H1 (cell line): ENCODE measurements around the gene CACNG5. TPM values are rescaled to one million over a fixed set of nuclear protein-coding genes. Genes with fewer than 3 reads are reported as not detected.

Experiments
- CTCF ChIA-PET: fragments of 300-600 bp; sonication (Branson Sonifier 250); formaldehyde crosslinking; loops from one replicate; lab custom pipeline; 2021; ENCODE audit not compliant: partially characterized antibody; lab: Charles Lee
- POLR2A ChIA-PET: fragments of 300-600 bp; sonication (Branson Sonifier 250); formaldehyde crosslinking; loops from one replicate; lab custom pipeline; 2021; ENCODE audit warnings: inconsistent platforms; ENCODE audit not compliant: partially characterized antibody; lab: Charles Lee
- DNase-seq, 2 experiments: peaks; one replicate each; pipeline versions ENCODE4 v3.0.0 to v3.0.0-alpha.2; 2010 to 2022; ENCODE audit warnings: low spot score in 2 of 2, low read depth in 1 of 2, mixed read lengths in 1 of 2
- FAIRE-seq: peaks from 2 replicates; lab custom pipeline; 2011; peaks lifted over from hg19 to GRCh38; lab: Jason Lieb, UNC
- H2AFZ ChIP-seq: 2 replicates; pipeline ENCODE4 v1.8.1; 2012; ENCODE audit warnings: low read length, inconsistent platforms
- H2AK5ac ChIP-seq: 2 replicates; pipeline ENCODE4 v1.6.1; 2013; ENCODE audit warnings: low read depth, low read length
- H2BK120ac ChIP-seq: replicated peaks from 2 replicates; pipeline ENCODE3; 2013; ENCODE audit warnings: low read depth, low read length, inconsistent platforms
- H2BK12ac ChIP-seq: 2 replicates; pipeline ENCODE4 v1.6.1; 2013; ENCODE audit warnings: low read depth, low read length
- H2BK15ac ChIP-seq: 2 replicates; pipeline ENCODE4 v1.6.1; 2013; ENCODE audit warnings: low read length
- H2BK20ac ChIP-seq: 2 replicates; pipeline ENCODE4 v1.6.1; 2013; ENCODE audit warnings: low read length
- H2BK5ac ChIP-seq: 2 replicates; pipeline ENCODE4 v1.6.1; 2013; ENCODE audit warnings: low read depth, low read length
- H3K14ac ChIP-seq: 2 replicates; pipeline ENCODE4 v1.6.1; 2013; ENCODE audit warnings: inconsistent platforms; ENCODE audit not compliant: insufficient read length
- H3K18ac ChIP-seq: 2 replicates; pipeline ENCODE4 v1.6.1; 2013; ENCODE audit warnings: low read length; ENCODE audit errors: extremely low read depth
- H3K23ac ChIP-seq: 2 replicates; pipeline ENCODE4 v1.6.1; 2013; ENCODE audit warnings: inconsistent platforms; ENCODE audit not compliant: insufficient read length
- H3K23me2 ChIP-seq: 2 replicates; pipeline ENCODE4 v1.6.1; 2013; ENCODE audit warnings: low read depth, low read length
- H3K27ac ChIP-seq: 2 replicates; pipeline ENCODE4 v1.6.1; 2011; ENCODE audit warnings: low read depth, low read length, inconsistent platforms
- H3K27me3 ChIP-seq, 4 experiments: replicated peaks in 1 of 4; 1 replicate in 1 of 4; 2 replicates in 3 of 4; pipeline versions ENCODE4 v1.6.1 to v1.8.1; 2011 to 2013; ENCODE audit warnings: low read length in 3 of 4, mild to moderate bottlenecking in 3 of 4, inconsistent platforms in 2 of 4, mixed read lengths in 2 of 4, moderate library complexity in 1 of 4; ENCODE audit not compliant: control insufficient read depth in 3 of 4, insufficient read depth in 3 of 4; ENCODE audit errors: extremely low read depth in 1 of 4
- H3K36me3 ChIP-seq, 4 experiments: 2 replicates each; pipeline versions ENCODE4 v1.6.1 to v1.8.1; 2011 to 2013; ENCODE audit warnings: mild to moderate bottlenecking in 4 of 4, low read length in 3 of 4, moderate library complexity in 2 of 4, control low read depth in 1 of 4, inconsistent platforms in 1 of 4; ENCODE audit not compliant: insufficient read depth in 4 of 4, control insufficient read depth in 2 of 4
- H3K4ac ChIP-seq: replicated peaks from 2 replicates; pipeline ENCODE3; 2013; ENCODE audit warnings: low read length, low read depth, mixed read lengths, inconsistent platforms; ENCODE audit not compliant: insufficient read length
- H3K4me1 ChIP-seq, 4 experiments: replicated peaks in 1 of 4; 1 replicate in 1 of 4; 2 replicates in 3 of 4; pipeline versions ENCODE4 v1.6.1 to v1.8.1; 2011 to 2013; ENCODE audit warnings: low read length in 3 of 4, inconsistent platforms in 2 of 4, mixed read lengths in 1 of 4; ENCODE audit not compliant: insufficient read depth in 4 of 4, control insufficient read depth in 3 of 4
- H3K4me2 ChIP-seq, 2 experiments: 2 replicates each; pipeline versions ENCODE4 v1.6.1 to v1.8.1; 2011 to 2013; ENCODE audit warnings: low read depth in 2 of 2, low read length in 2 of 2, control low read depth in 1 of 2, inconsistent platforms in 1 of 2, mild to moderate bottlenecking in 1 of 2; ENCODE audit not compliant: insufficient read depth in 1 of 2
- H3K4me3 ChIP-seq, 4 experiments: fragments of 200-600, 300-600 bp in 1 of 4; sonication (generic), shearing (Covaris generic), sonication (Bioruptor Twin) in 1 of 4; 2 replicates each; pipeline versions ENCODE4 v1.5.1 to v1.8.1; 2011 to 2016; ENCODE audit warnings: low read length in 4 of 4, low read depth in 3 of 4, control low read depth in 2 of 4, inconsistent platforms in 2 of 4, mild to moderate bottlenecking in 2 of 4, mixed read lengths in 1 of 4, moderate library complexity in 1 of 4; ENCODE audit not compliant: insufficient read depth in 2 of 4; ENCODE audit errors: extremely low read depth in 1 of 4
- H3K56ac ChIP-seq: replicated peaks from 2 replicates; pipeline ENCODE3; 2013; ENCODE audit warnings: low read depth, mild to moderate bottlenecking, mixed read lengths, low read length, inconsistent platforms; ENCODE audit not compliant: insufficient read length
- H3K79me1 ChIP-seq: 2 replicates; pipeline ENCODE4 v1.6.1; 2013; ENCODE audit warnings: low read depth, low read length, control low read depth
- H3K79me2 ChIP-seq, 2 experiments: 2 replicates each; pipeline versions ENCODE4 v1.6.1 to v1.8.1; 2012 to 2013; ENCODE audit warnings: low read length in 2 of 2, mild to moderate bottlenecking in 2 of 2, inconsistent platforms in 1 of 2; ENCODE audit not compliant: insufficient read depth in 2 of 2, control insufficient read depth in 1 of 2
- H3K9ac ChIP-seq, 4 experiments: replicated peaks in 1 of 4; 1 replicate in 1 of 4; 2 replicates in 3 of 4; pipeline versions ENCODE4 v1.6.1 to v1.8.1; 2011 to 2013; ENCODE audit warnings: low read depth in 3 of 4, low read length in 3 of 4, control low read depth in 2 of 4, mild to moderate bottlenecking in 2 of 4, moderate library complexity in 2 of 4, inconsistent platforms in 1 of 4; ENCODE audit errors: extremely low read depth in 1 of 4
- H3K9me3 ChIP-seq, 2 experiments: 2 replicates each; pipeline versions ENCODE4 v1.6.1 to v1.8.1; 2012 to 2013; ENCODE audit warnings: mild to moderate bottlenecking in 2 of 2, moderate library complexity in 2 of 2, control low read depth in 1 of 2, inconsistent platforms in 1 of 2, low read depth in 1 of 2, low read length in 1 of 2, mixed read lengths in 1 of 2; ENCODE audit not compliant: insufficient read depth in 2 of 2
- H4K20me1 ChIP-seq, 2 experiments: replicated peaks in 1 of 2; 2 replicates each; pipeline versions ENCODE3 to v1.8.1; 2011 to 2013; ENCODE audit warnings: inconsistent platforms in 2 of 2, low read length in 2 of 2, mild to moderate bottlenecking in 1 of 2; ENCODE audit not compliant: insufficient read depth in 2 of 2, control insufficient read depth in 1 of 2
- H4K5ac ChIP-seq: 2 replicates; pipeline ENCODE4 v1.6.1; 2013; ENCODE audit warnings: low read length, low read depth, mixed read lengths, inconsistent platforms; ENCODE audit not compliant: insufficient read length
- H4K8ac ChIP-seq: 2 replicates; pipeline ENCODE4 v1.8.0; 2013; ENCODE audit warnings: mild to moderate bottlenecking, moderate library complexity, low read length, inconsistent platforms; ENCODE audit not compliant: insufficient read depth; ENCODE audit errors: extremely low read depth
- H4K91ac ChIP-seq: replicated peaks from 2 replicates; pipeline ENCODE3; 2013; ENCODE audit warnings: low read length, mixed read lengths, inconsistent platforms; ENCODE audit not compliant: insufficient read length
- BCL11A ChIP-seq, 2 experiments: IDR thresholded peaks; one replicate each; pipeline ENCODE4 v1.6.1; 2011; ENCODE audit warnings: low read depth in 2 of 2, low read length in 2 of 2, mild to moderate bottlenecking in 2 of 2
- CHD1 ChIP-seq: IDR thresholded peaks from 2 replicates; pipeline ENCODE4 v1.6.1; 2012; ENCODE audit warnings: low read depth, low read length, improper control_type of control experiment
- HDAC6 ChIP-seq: IDR thresholded peaks from one replicate; pipeline ENCODE4 v1.7.1; 2012; ENCODE audit warnings: low read depth, mild to moderate bottlenecking, inconsistent platforms, low read length, moderate library complexity
- SIN3A ChIP-seq, 2 experiments: IDR thresholded peaks in 1 of 2; conservative IDR thresholded peaks in 1 of 2; 2 replicates each; pipeline ENCODE4 v1.6.1; 2011 to 2012; ENCODE audit warnings: low read length in 2 of 2, improper control_type of control experiment in 1 of 2, low read depth in 1 of 2, mild to moderate bottlenecking in 1 of 2
- SUZ12 ChIP-seq: fragments of 200-600 bp; sonication (generic); IDR thresholded peaks from 2 replicates; pipeline ENCODE4 v1.6.1; 2012; ENCODE audit warnings: mild to moderate bottlenecking, inconsistent platforms, low read length, moderate library complexity, mixed read lengths
- TAF7 ChIP-seq: optimal IDR thresholded peaks from 2 replicates; pipeline ENCODE3; 2011; ENCODE audit warnings: low read depth, mild to moderate bottlenecking, inconsistent platforms, low read length, moderate library complexity, borderline replicate concordance
- TEAD4 ChIP-seq: IDR thresholded peaks from 2 replicates; pipeline ENCODE4 v1.6.1; 2012; ENCODE audit warnings: low read depth, low read length, inconsistent platforms, mixed read lengths
- WGBS, 2 experiments: shearing (Covaris generic) in 1 of 2; methylation state at CpG; one replicate each; pipeline versions ENCODE4 v1.1.6 to v1.1.7; 2013 to 2015; ENCODE audit warnings: low lambda C conversion rate in 2 of 2, mixed read lengths in 2 of 2, inconsistent platforms in 1 of 2, low coverage in 1 of 2, missing lambda C conversion rate in 1 of 2; ENCODE audit not compliant: insufficient replicate concordance in 2 of 2, insufficient coverage in 1 of 2, insufficient read length in 1 of 2; ENCODE audit errors: extremely low coverage in 1 of 2, missing lambda C conversion rate in 1 of 2; 5-methylcytosine and 5-hydroxymethylcytosine counted together
- polyA plus RNA-seq, 7 experiments: library from polyadenylated mRNA; depleted of rRNA in 3 of 7; stranded (reverse) in 5 of 7; unstranded in 2 of 7; fragments of >200 nt in 5 of 7; fragments of 200-250 nt in 2 of 7; gene quantifications; 1 replicate in 5 of 7; 2 replicates in 1 of 7; 4 replicates in 1 of 7; pipeline versions ENCODE4 v1.2.1 to v1.2.3, GENCODE V29; 2011 to 2013; ENCODE audit warnings: missing spikeins in 2 of 7, mixed read lengths in 2 of 7
- total RNA-seq: library from RNA; stranded (reverse); fragmentation: NEBNext Ultra II Directional; extraction: Animal tissue kit (Norgen Biotek cat#: 25700); gene quantifications from 2 replicates; pipeline ENCODE4 v1.2.1, GENCODE V29; 2021

Gene CACNG5
- total and polyA plus RNA-seq, 2 of the 8 experiments (the other 6 are each of a cell fraction or from before 2014, with no cell fraction given): 2.2 to 3.1 TPM

DNA sequence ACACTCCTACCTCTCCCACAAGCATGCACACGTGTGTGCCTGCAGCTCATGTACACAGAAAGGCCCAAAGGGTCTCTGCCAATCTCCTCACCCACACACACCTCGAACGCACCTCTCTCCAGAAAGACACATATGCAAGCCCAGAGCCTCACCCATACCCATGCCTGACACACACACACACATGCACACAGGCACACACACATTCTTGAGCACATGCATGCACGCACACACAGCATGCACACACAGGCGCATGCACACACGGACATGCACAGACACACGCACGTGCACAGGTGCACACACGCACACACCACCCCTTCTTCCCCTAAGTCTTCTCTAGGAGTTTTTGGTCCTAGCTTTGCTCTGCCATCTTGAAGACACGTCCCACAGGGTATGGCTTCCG lies 80.9 kb downstream of the CACNG5 start:
- DNase-seq (no peak), FAIRE-seq (no peak)
- H3K27ac ChIP-seq: no peak overlapping the region
- H3K23ac ChIP-seq: no peak overlapping the region
- peak overlapping the region; percentile 71; the same call in 1 of the 2 replicates for H2BK5ac ChIP-seq
- no peak overlapping the region for H3K9ac ChIP-seq
- H3K36me3 ChIP-seq: no peaks in the 10 kb centered on the region
- peak overlapping the region; percentile 66; the same call in 1 of the 2 replicates for H2BK20ac ChIP-seq
- no peaks in the 10 kb centered on the region for H3K79me2 ChIP-seq
- H2AK5ac ChIP-seq: peak overlapping the region; percentile 98
- H3K9me3 ChIP-seq: no peaks in the 10 kb centered on the region
- H4K5ac ChIP-seq: no peak overlapping the region
- H3K79me1 ChIP-seq: no peaks in the 10 kb centered on the region
- no peaks in the 10 kb centered on the region; the same call in 1 of the 2 replicates for H3K23me2 ChIP-seq
- CTCF ChIA-PET: interaction anchor here (0.6 to 4.5 kb wide), 22 partner anchors 10 to 198 kb away, joined by 3 to 29 read pairs (median 4); no protein-coding TSS in a partner anchor
- H3K4me2 ChIP-seq: no peak overlapping the region
- 91% methylated on average over 11 of the region's 11 CpGs; no CpG with 5 or more reads in 1 of the 2 experiments for WGBS, 2 experiments
- no peaks in the 10 kb centered on the region for H3K4me1 ChIP-seq
- no peaks in the 10 kb centered on the region for H3K27me3 ChIP-seq
- no peak overlapping the region; the same call in 1 of the 2 replicates for H4K8ac ChIP-seq
- POLR2A ChIA-PET: no interaction called here
- no peak overlapping the region for H3K4ac ChIP-seq
- H3K56ac ChIP-seq: no peak overlapping the region
- H2BK120ac ChIP-seq: no peak overlapping the region
- H3K14ac ChIP-seq: no peak overlapping the region
- no peak overlapping the region for H2BK15ac ChIP-seq
- no peak overlapping the region for H4K91ac ChIP-seq
- peak overlapping the region; percentile 39; the same call in 1 of the 2 replicates for H2BK12ac ChIP-seq
- H4K20me1 ChIP-seq: peaks cover 0 to 2% of the 10 kb centered on the region in 2 experiments
- H3K4me3 ChIP-seq: no peak overlapping the region
- TF ChIP-seq CHD1 (no peak), TEAD4 (no peak), BCL11A (IDR thresholded peaks at IDR 0.05; ENCODE audit: low read depth in 2 of 2, low read length in 2 of 2) (no peak), SUZ12 (no peak), HDAC6 (no peak), SIN3A (conservative IDR thresholded peaks at IDR 0.05 in 1 of 2, IDR thresholded peaks at IDR 0.05 in 1 of 2; ENCODE audit: low read depth in 1 of 2, low read length in 2 of 2) (no peak), TAF7 (no peak)
- no peak overlapping the region; the same call in 1 of the 2 replicates for H3K18ac ChIP-seq
- H2AFZ ChIP-seq: 0 out of 2 replicates have a peak overlapping the region, but pooled peaks have one; percentile 15
